SK-N-SH (cell line): ENCODE data around the gene PCDHB1. TPM values are rescaled to one million over a fixed set of nuclear protein-coding genes. Genes with fewer than 3 reads are reported as not detected.
A peak's percentile ranks its signal among the peaks of the same experiment; 100 is the strongest.

Experiments
- CTCF ChIA-PET: fragments of 300-600, 350-600 bp; formaldehyde crosslinking; extraction: SDS; loops from one replicate; lab custom pipeline; 2021; lab: Yijun Ruan, JAX
- POLR2A ChIA-PET: fragments of 350-600 bp; sonication (Branson Sonifier 250); formaldehyde crosslinking; extraction: SDS; loops from one replicate; lab custom pipeline; 2020; ENCODE audit warnings: antibody characterized with exemption, inconsistent platforms; lab: Yijun Ruan, JAX
- DNase-seq: peaks from one replicate; pipeline ENCODE4 v3.0.0; 2012
- H2AFZ ChIP-seq: fragments of 200-600 bp; sonication (generic); 2 replicates; pipeline ENCODE4 v1.8.1; 2016; ENCODE audit warnings: antibody characterized with exemption, mild to moderate bottlenecking, low read depth
- H3F3A ChIP-seq: fragments of 200-600 bp; sonication (generic); replicated peaks from 2 replicates; pipeline ENCODE3; 2016; ENCODE audit warnings: antibody characterized with exemption, mild to moderate bottlenecking; ENCODE audit not compliant: insufficient read depth
- H3K27ac ChIP-seq, 2 experiments: fragments of 200-500 bp in 1 of 2; fragments of 200-600 bp in 1 of 2; sonication (Bioruptor generic) in 1 of 2; sonication (generic), shearing (Covaris generic) in 1 of 2; 2 replicates each; pipeline versions ENCODE4 v1.5.1 to v1.6.1; 2014 to 2016; ENCODE audit warnings: low read depth in 2 of 2, inconsistent platforms in 1 of 2, low read length in 1 of 2, mild to moderate bottlenecking in 1 of 2, mixed read lengths in 1 of 2
- H3K27me3 ChIP-seq: fragments of 200-600 bp; sonication (generic), shearing (Covaris generic); 2 replicates; pipeline ENCODE4 v1.6.1; 2016; ENCODE audit warnings: mixed run types; ENCODE audit not compliant: insufficient read depth
- H3K36me3 ChIP-seq, 2 experiments: fragments of 200-500 bp in 1 of 2; fragments of 200-600 bp in 1 of 2; sonication (Bioruptor generic) in 1 of 2; sonication (generic) in 1 of 2; replicated peaks in 1 of 2; 2 replicates each; pipeline versions ENCODE3 to v1.5.1; 2014 to 2016; ENCODE audit warnings: low read length in 1 of 2, mild to moderate bottlenecking in 1 of 2; ENCODE audit not compliant: insufficient read depth in 2 of 2, control insufficient read depth in 1 of 2
- H3K4me1 ChIP-seq, 2 experiments: fragments of 200-500 bp in 1 of 2; fragments of 200-600 bp in 1 of 2; sonication (Bioruptor generic) in 1 of 2; sonication (generic), shearing (Covaris generic) in 1 of 2; 2 replicates each; pipeline versions ENCODE4 v1.5.1 to v1.6.1; 2014 to 2016; ENCODE audit warnings: low read depth in 1 of 2, low read length in 1 of 2, mixed run types in 1 of 2; ENCODE audit not compliant: insufficient read depth in 2 of 2, control insufficient read depth in 1 of 2
- H3K4me2 ChIP-seq: fragments of 200-600 bp; sonication (generic), shearing (Covaris generic); 2 replicates; pipeline ENCODE4 v1.6.1; 2017; ENCODE audit warnings: mixed run types
- H3K4me3 ChIP-seq, 2 experiments: fragments of 200-500 bp in 1 of 2; fragments of 200-600 bp in 1 of 2; sonication (Bioruptor generic) in 1 of 2; sonication (generic), shearing (Covaris generic) in 1 of 2; 2 replicates each; pipeline versions ENCODE4 v1.5.1 to v1.8.1; 2014 to 2016; ENCODE audit warnings: low read depth in 2 of 2, inconsistent platforms in 1 of 2, low read length in 1 of 2, mild to moderate bottlenecking in 1 of 2, mixed read lengths in 1 of 2, moderate library complexity in 1 of 2
- H3K79me2 ChIP-seq: fragments of 200-600 bp; sonication (generic); 2 replicates; pipeline ENCODE4 v1.8.1; 2017; ENCODE audit warnings: mild to moderate bottlenecking; ENCODE audit not compliant: insufficient read depth
- H3K9ac ChIP-seq: fragments of 200-600 bp; sonication (generic); 2 replicates; pipeline ENCODE4 v1.6.1; 2017; ENCODE audit warnings: mixed run types
- H3K9me2 ChIP-seq: fragments of 200-600 bp; sonication (generic); 2 replicates; pipeline ENCODE4 v1.6.1; 2017; ENCODE audit warnings: mixed run types
- H3K9me3 ChIP-seq: fragments of 200-600 bp; sonication (generic); 2 replicates; pipeline ENCODE4 v1.6.1; 2017; ENCODE audit warnings: mixed run types, mild to moderate bottlenecking, moderate library complexity
- H4K20me1 ChIP-seq: fragments of 200-600 bp; sonication (generic); 2 replicates; pipeline ENCODE4 v1.6.1; 2017; ENCODE audit warnings: mild to moderate bottlenecking, mixed run types; ENCODE audit not compliant: insufficient read depth
- CHD2 ChIP-seq: fragments of 150-350 bp; IDR thresholded peaks from 2 replicates; pipeline ENCODE4 v1.6.1; 2018; ENCODE audit warnings: low read length; ENCODE audit not compliant: partially characterized antibody
- EP300 ChIP-seq, 2 experiments: IDR thresholded peaks; 2 replicates each; pipeline versions ENCODE4 v1.4.0 to v1.6.1; 2012; ENCODE audit warnings: borderline replicate concordance in 1 of 2, low read depth in 1 of 2, low read length in 1 of 2
- FOXJ3 ChIP-seq: sonication (generic); formaldehyde crosslinking; IDR thresholded peaks from 2 replicates; pipeline ENCODE4 v1.5.1; 2020; ENCODE audit warnings: mild to moderate bottlenecking, missing genetic modification reagents
- MAX ChIP-seq: IDR thresholded peaks from 2 replicates; pipeline ENCODE4 v1.4.0; 2012; ENCODE audit warnings: low read depth
- MEF2A ChIP-seq: IDR thresholded peaks from 2 replicates; pipeline ENCODE4 v1.4.0; 2012; ENCODE audit warnings: low read depth, borderline replicate concordance
- MXI1 ChIP-seq: IDR thresholded peaks from 2 replicates; pipeline ENCODE4 v1.6.1; 2012; ENCODE audit warnings: mild to moderate bottlenecking, low read depth, low read length, improper control_type of control experiment
- RAD21 ChIP-seq: IDR thresholded peaks from 2 replicates; pipeline ENCODE4 v1.6.1; 2012; ENCODE audit warnings: mild to moderate bottlenecking, low read length
- RCOR1 ChIP-seq: fragments of 150-350 bp; IDR thresholded peaks from 2 replicates; pipeline ENCODE4 v1.6.1; 2017; ENCODE audit warnings: antibody characterized with exemption, low read length
- RXRA ChIP-seq: IDR thresholded peaks from 2 replicates; pipeline ENCODE4 v1.4.0; 2012; ENCODE audit warnings: low read depth, mild to moderate bottlenecking, borderline replicate concordance
- SMC3 ChIP-seq: IDR thresholded peaks from 2 replicates; pipeline ENCODE4 v1.6.1; 2012; ENCODE audit warnings: low read depth, low read length, improper control_type of control experiment
- TAF1 ChIP-seq: IDR thresholded peaks from 2 replicates; pipeline ENCODE4 v1.6.1; 2012; ENCODE audit warnings: low read depth, mild to moderate bottlenecking, low read length, moderate library complexity, borderline replicate concordance
- TEAD4 ChIP-seq: IDR thresholded peaks from 2 replicates; pipeline ENCODE4 v1.4.0; 2012; ENCODE audit warnings: mild to moderate bottlenecking, borderline replicate concordance; ENCODE audit not compliant: insufficient read depth
- YY1 ChIP-seq: IDR thresholded peaks from 2 replicates; pipeline ENCODE4 v1.4.0; 2012; ENCODE audit warnings: low read depth, mild to moderate bottlenecking
- WGBS: methylation state at CpG from one replicate; pipeline ENCODE4 v1.1.6; 2017; ENCODE audit warnings: low lambda C conversion rate; 5-methylcytosine and 5-hydroxymethylcytosine counted together
- polyA plus RNA-seq, 3 experiments: library from polyadenylated mRNA; depleted of rRNA; stranded (reverse); fragments of >200 nt; gene quantifications; 2 replicates each; pipeline ENCODE4 v1.2.3, GENCODE V29; 2012

PCDHB1 gene
- polyA plus RNA-seq, 1 of the 3 experiments (the other 2 are of a cell fraction) = not detected

DNA sequence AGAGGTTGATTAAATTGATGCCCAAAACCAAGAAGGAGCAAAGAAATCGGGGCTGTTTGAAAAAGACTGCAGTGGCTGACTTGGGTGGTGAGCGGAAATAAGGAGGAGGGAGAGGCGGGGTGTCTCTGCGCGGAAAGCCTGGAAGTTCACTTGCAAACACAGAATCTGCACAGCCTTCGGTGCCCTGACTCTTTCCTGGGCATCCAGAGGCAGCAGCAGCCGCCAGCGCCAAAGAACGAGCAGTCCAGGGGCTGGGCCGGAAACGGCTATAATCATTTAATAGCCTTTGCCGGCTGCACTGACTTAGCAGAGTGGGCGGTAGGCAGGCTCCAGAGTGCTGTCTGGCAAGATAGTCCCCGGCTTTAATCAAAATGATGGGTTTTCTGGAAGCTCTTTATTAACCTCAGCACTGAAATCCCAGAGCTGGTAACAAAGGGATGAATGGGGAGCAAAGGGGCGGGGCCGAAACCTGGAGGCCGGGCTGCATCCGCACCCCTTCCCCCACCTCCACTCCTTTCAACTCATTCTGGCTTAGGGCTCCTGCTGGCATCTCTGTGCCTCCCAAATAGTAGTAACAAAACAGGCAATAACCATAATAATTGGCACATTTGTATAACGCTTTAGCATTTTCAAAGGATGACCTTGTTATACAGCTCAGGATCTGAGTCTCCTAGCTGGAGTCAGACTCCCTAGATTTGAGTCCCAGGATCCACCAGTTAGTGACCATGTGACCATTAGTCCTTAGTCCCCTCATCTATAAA is 49.1 kb upstream of the PCDHB1 start:
- Histone ChIP-seq H3K9me3 (no peaks in the 10 kb centered on the region), H4K20me1 (no peaks in the 10 kb centered on the region), H3K36me3 (no peaks in the 10 kb centered on the region), H3K4me1 (peaks cover 25 to 28% of the 10 kb centered on the region in 2 experiments; a peak in 3 of 4 replicates), H3K9ac (0 out of 2 replicates have a peak overlapping the region, but pooled peaks have one; percentile 17), H3K27ac (peak overlapping the region in 1 of 2 experiments; percentile 100; a peak in 3 of 4 replicates), H3K4me3 (peak overlapping the region; percentile 47 to 59), H2AFZ (peak overlapping the region; percentile 73), H3K9me2 (no peaks in the 10 kb centered on the region), H3K4me2 (peak overlapping the region; percentile 76), H3K79me2 (no peaks in the 10 kb centered on the region), H3K27me3 (no peaks in the 10 kb centered on the region), H3F3A (no peaks in the 10 kb centered on the region)
- POLR2A ChIA-PET = interaction anchor here (1.0 to 4.4 kb wide), 9 partner anchors 10 to 160 kb away, joined by 3 to 31 read pairs (median 6); partner anchors contain the start of genes PCDHAC1 and PCDHAC2
- WGBS = 5% methylated on average over 11 of the region's 19 CpGs
- CTCF ChIA-PET = interaction anchor here (0.6 to 5.0 kb wide), 10 partner anchors 20 to 161 kb away, joined by 3 to 40 read pairs (median 4); partner anchors contain the start of genes PCDHA8, PCDHAC1 and PCDHAC2
- DNase-seq = peak; percentile 77
- TF ChIP-seq MXI1 (peak; percentile 46; the same call in 1 of the 2 replicates), MAX (no peak), SMC3 (0 out of 2 replicates have a peak, but pooled peaks have one; percentile 9), MEF2A (no peak), RCOR1 (peak; percentile 38; the same call in 1 of the 2 replicates), CHD2 (peak; percentile 31), FOXJ3 (0 out of 2 replicates have a peak, but pooled peaks have one; percentile 45), EP300 (IDR thresholded peaks at IDR 0.05; ENCODE audit: borderline replicate concordance in 1 of 2, low read depth in 1 of 2, low read length in 1 of 2) (peak in 1 of 2 experiments; percentile 78; a peak in 2 of 4 replicates), RAD21 (peak; percentile 29; the same call in 1 of the 2 replicates), TAF1 (no peak), RXRA (no peak)

GRCh38 chr5:141002605-141002965 is 48.6 kb upstream of the PCDHB1 start:
- H3K27me3 ChIP-seq = no peaks in the 10 kb centered on the region
- H3K27ac ChIP-seq = peak overlapping the region in 1 of 2 experiments; percentile 100; a peak in 3 of 4 replicates
- H3F3A ChIP-seq = no peaks in the 10 kb centered on the region
- TF ChIP-seq RXRA (no peak), RAD21 (no peak), YY1 (no peak), TEAD4 (no peak)
- H3K4me3 ChIP-seq = no peak overlapping the region
- H3K4me2 ChIP-seq = peak overlapping the region; percentile 76
- DNase-seq = no peak
- H3K9me2 ChIP-seq = no peaks in the 10 kb centered on the region
- no peaks in the 10 kb centered on the region for H3K79me2 ChIP-seq
- peaks cover 25 to 28% of the 10 kb centered on the region in 2 experiments; a peak in 3 of 4 replicates for H3K4me1 ChIP-seq
- no peaks in the 10 kb centered on the region for H3K9me3 ChIP-seq
- POLR2A ChIA-PET = interaction anchor here (1.3 to 4.4 kb wide), 8 partner anchors 11 to 161 kb away, joined by 3 to 31 read pairs (median 8); partner anchors contain the start of genes PCDHAC1 and PCDHAC2
- no peak overlapping the region for H2AFZ ChIP-seq
- CTCF ChIA-PET = interaction anchor here (0.6 to 5.0 kb wide), 9 partner anchors 20 to 161 kb away, joined by 3 to 40 read pairs (median 4); partner anchors contain the start of genes PCDHA8, PCDHAC1 and PCDHAC2
- 76% methylated on average over 3 of the region's 3 CpGs for WGBS
- H4K20me1 ChIP-seq = no peaks in the 10 kb centered on the region
- no peak overlapping the region for H3K9ac ChIP-seq
- H3K36me3 ChIP-seq = no peaks in the 10 kb centered on the region
